Activated T-helper 17 cell treated with anti-CD3 and anti-CD28 coated beads, Interleukin-2, amount 50 U/mL, for 72 hours (primary cell): ENCODE measurements around the gene MN1. TPM values are rescaled to one million over a fixed set of nuclear protein-coding genes. Genes with fewer than 3 reads are reported as not detected.

Source experiments
- ATAC-seq: fragments of 150-1000 bp; cut with Tn5 transposase; replicated peaks from 2 replicates; pipeline ENCODE4 v1.10.0; 2021; ENCODE audit warnings: mild to moderate bottlenecking, moderate library complexity
- H3K27ac Mint-ChIP-seq: one replicate; pipeline ENCODE4 v1.8.0; 2022; ENCODE audit warnings: mixed read lengths
- H3K27me3 Mint-ChIP-seq: one replicate; pipeline ENCODE4 v1.8.0; 2022; ENCODE audit warnings: mixed read lengths
- H3K36me3 Mint-ChIP-seq: one replicate; pipeline ENCODE4 v1.8.0; 2022; ENCODE audit warnings: low read depth, mild to moderate bottlenecking, mixed read lengths
- H3K4me1 Mint-ChIP-seq: one replicate; pipeline ENCODE4 v1.8.0; 2022; ENCODE audit warnings: mixed read lengths
- H3K4me3 Mint-ChIP-seq: one replicate; pipeline ENCODE4 v1.8.0; 2022; ENCODE audit warnings: mild to moderate bottlenecking, mixed read lengths
- H3K9me3 Mint-ChIP-seq: one replicate; pipeline ENCODE4 v1.8.0; 2022; ENCODE audit warnings: mixed read lengths
- total RNA-seq, 2 donors: library from RNA; stranded (reverse); gene quantifications; one replicate each; pipeline ENCODE4 v1.2.3, GENCODE V29; 2022

The MN1 gene
- total RNA-seq, 2 donors from 2014 or later: 0.13 TPM

DNA sequence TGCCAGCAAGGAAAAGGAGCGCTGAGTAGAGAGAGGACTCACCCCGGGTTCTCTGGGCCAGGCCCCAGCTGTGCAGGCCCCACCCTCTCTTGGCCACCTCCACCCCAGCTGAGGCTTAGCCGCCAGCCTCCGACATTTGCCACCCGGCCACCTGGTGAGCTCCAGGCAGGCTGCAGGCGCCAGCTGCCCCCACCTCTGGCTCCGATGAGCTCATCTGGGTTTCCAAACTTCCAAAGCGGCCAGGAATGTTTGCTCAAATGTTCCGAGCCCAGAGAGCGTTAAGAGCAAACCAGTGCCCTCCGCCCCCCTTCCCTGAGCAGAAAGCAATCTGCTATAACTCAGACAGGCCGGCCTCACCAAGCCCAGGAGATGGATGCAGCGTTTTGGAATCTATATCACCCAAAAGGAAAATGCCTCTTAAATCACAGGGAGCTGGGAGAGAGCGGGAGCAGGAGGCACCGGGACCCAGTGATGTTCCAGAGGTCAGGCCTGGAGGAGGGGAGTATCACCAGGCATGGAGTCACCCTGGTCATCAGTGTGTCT is 9.1 kb upstream of the MN1 start:
- Mint-ChIP-seq H3K9me3 (no peaks in the 10 kb centered on the region), H3K27ac (no peak overlapping the region), H3K4me3 (no peak overlapping the region), H3K36me3 (no peaks in the 10 kb centered on the region), H3K4me1 (no peaks in the 10 kb centered on the region), H3K27me3 (peaks cover 9% of the 10 kb centered on the region)
- ATAC-seq: no peak

DNA sequence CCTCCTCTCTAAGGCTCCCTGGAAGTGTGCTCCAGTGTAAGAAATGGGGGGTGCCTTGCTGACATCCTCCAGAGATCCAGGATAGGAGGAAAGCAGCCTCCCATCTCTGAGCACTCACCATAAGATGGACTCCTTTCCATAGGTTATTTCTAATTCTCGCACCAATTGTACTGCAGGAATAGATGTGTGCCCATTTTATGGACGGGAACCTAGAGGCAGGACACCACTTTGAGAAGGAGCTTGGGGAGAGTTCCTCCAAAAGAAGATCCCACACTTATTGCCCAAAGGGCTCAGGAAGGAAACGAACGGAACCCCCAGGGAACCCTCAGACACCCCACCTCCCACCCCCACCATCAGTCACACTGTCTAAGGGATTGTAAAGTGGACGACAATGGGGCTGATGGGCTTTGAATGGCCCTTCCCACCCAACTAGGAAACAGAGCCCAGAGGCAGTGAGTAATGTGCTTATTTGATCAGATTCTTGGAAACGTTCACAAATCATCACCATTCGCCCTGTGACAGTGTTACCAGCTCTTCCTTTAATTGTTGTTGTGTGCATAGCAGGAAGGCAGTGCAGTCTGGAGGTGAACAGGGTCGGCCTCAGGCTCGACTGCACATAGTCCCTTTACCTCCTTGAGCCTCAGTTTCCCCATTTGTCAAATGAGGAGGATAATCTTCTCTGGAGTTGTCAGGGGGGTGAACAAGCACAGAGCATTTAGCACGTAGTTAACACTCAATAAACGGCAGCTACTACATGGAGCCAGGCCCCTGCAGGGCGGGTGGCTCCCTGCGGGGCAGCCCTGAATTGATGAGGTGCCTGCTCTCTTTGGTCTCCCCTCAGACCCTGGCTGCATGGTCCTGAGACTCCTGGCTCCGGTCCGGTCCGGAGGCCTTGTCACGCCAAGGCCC is 8.4 kb upstream of the MN1 start:
- H3K27ac Mint-ChIP-seq: no peak overlapping the region
- no peaks in the 10 kb centered on the region for H3K4me1 Mint-ChIP-seq
- H3K27me3 Mint-ChIP-seq: peaks cover 17% of the 10 kb centered on the region
- H3K9me3 Mint-ChIP-seq: no peaks in the 10 kb centered on the region
- H3K4me3 Mint-ChIP-seq: no peak overlapping the region
- ATAC-seq: no peak
- no peaks in the 10 kb centered on the region for H3K36me3 Mint-ChIP-seq

- ATAC-seq: no peak
- H3K4me3 Mint-ChIP-seq: no peak overlapping the region
- no peaks in the 10 kb centered on the region for H3K9me3 Mint-ChIP-seq
- no peaks in the 10 kb centered on the region for H3K36me3 Mint-ChIP-seq
- H3K4me1 Mint-ChIP-seq: no peaks in the 10 kb centered on the region
- H3K27ac Mint-ChIP-seq: no peak overlapping the region
- H3K27me3 Mint-ChIP-seq: peaks cover 20% of the 10 kb centered on the region
These were observed 7.7 kb upstream of the MN1 start for GRCh38 chr22:27809226-27809603.

DNA sequence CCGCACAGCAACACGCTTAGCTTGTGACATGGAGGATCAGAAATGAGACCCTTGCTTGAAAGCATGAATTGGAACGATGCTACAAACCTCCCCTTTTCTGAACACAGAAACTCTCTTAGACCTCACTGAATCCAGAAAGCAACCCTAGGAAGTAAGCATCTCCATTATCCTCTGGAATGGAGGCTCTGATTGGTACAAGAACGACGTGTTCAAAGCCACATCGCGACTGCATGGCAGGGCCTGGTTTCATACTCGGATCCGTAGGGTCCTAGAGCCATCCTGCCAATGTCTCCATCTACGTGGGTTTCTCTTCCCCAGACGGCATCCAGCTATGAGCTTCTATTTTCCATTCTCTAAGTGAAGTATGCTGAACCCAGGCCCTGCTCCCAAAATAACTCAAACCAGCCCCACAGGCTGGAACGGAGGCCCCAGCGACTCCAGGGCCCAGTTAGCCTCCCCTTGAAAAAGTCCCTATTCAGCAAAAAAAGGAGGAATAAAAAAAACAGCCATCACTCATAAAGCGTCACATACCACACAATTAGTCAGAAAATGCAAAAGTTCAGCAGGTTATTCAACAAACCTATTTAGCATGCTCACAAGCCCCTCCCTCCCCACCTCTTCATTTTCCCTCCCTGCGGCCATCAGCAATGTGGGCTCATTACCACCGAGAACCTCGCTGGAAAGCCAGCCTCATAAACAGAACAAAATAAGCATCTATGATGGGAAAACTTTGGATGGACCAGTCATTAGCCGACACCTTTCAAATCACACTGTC is 7.1 kb upstream of the MN1 start:
- no peaks in the 10 kb centered on the region for H3K36me3 Mint-ChIP-seq
- no peaks in the 10 kb centered on the region for H3K4me1 Mint-ChIP-seq
- H3K27me3 Mint-ChIP-seq: peaks cover 20% of the 10 kb centered on the region
- H3K27ac Mint-ChIP-seq: no peak overlapping the region
- no peak for ATAC-seq
- H3K9me3 Mint-ChIP-seq: no peaks in the 10 kb centered on the region
- H3K4me3 Mint-ChIP-seq: no peak overlapping the region

DNA sequence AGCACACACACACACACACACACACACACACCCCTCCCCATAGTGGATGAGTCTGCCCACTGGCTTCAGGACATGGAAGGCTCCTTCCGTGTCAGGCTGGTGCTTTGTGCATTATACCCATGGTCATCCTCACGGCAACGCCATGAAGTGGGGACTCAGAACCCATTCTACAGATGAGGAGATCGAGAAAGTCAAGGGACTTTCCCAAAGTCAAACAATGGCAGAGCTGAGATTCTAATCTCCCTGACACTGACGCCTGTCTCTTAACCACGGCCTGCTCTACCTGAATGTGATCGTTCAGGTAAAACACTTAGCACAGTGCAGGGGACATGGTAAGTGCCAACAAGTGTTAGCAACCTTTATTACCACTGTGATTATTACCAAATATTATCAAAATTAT is 4.3 kb upstream of the MN1 start:
- H3K27me3 Mint-ChIP-seq: peaks cover 17% of the 10 kb centered on the region
- no peak overlapping the region for H3K4me3 Mint-ChIP-seq
- peaks cover 6% of the 10 kb centered on the region for H3K4me1 Mint-ChIP-seq
- no peak overlapping the region for H3K27ac Mint-ChIP-seq
- no peaks in the 10 kb centered on the region for H3K36me3 Mint-ChIP-seq
- ATAC-seq: no peak
- H3K9me3 Mint-ChIP-seq: no peaks in the 10 kb centered on the region

DNA sequence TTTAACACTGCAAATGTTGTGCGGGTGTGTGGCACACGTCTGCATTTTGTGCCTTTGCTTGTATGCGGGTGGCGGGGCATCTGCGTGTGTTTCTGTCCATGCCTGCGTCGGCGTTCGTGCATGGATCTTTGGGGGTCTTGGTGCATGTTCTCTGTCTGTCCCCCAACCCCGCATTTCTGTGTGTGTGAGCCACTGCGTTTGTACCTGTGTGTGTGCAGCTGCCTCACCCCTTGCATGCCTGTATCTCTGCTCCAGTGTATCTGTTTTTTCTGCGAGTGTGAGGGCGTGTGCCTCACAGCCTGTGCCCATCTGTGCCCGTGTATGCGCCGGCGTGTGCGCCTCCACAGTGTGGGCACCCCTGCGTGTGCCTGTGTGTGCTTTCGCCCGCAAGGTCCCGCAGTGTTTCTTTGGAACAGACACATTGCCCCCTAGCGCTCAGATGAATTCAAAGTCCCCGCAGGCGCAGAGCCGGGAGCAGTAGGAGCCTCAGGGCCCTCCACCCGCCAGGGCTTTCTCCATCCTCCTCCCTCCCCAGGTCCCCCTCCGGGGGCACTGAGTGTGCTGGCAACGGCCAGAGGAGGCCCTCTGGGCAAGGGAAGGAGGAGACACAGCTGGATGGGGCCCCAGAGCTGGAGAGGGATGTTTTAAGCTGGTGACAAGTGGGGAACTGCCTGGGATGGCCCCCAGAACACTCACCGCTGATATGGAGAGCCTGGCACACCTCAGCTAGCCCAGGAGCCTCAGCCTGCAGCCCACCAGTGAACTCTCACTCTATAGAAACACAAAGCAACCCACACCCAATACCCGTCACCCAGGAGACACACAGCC is 3.1 kb upstream of the MN1 start:
- Mint-ChIP-seq H3K27ac (no peak overlapping the region), H3K9me3 (no peaks in the 10 kb centered on the region), H3K4me1 (peaks cover 6% of the 10 kb centered on the region), H3K27me3 (peaks cover 17% of the 10 kb centered on the region), H3K36me3 (no peaks in the 10 kb centered on the region), H3K4me3 (no peak overlapping the region)
- ATAC-seq: peak; percentile 53

GRCh38 chr22:27803841-27804415 is 2.4 kb upstream of the MN1 start:
- peaks cover 6% of the 10 kb centered on the region for H3K4me1 Mint-ChIP-seq
- H3K4me3 Mint-ChIP-seq: no peak overlapping the region
- peaks cover 17% of the 10 kb centered on the region for H3K27me3 Mint-ChIP-seq
- no peak overlapping the region for H3K27ac Mint-ChIP-seq
- no peaks in the 10 kb centered on the region for H3K9me3 Mint-ChIP-seq
- no peak for ATAC-seq
- H3K36me3 Mint-ChIP-seq: no peaks in the 10 kb centered on the region

GRCh38 chr22:27802346-27803073 is 954 bp upstream of the MN1 start:
- Mint-ChIP-seq H3K9me3 (no peaks in the 10 kb centered on the region), H3K27ac (no peak overlapping the region), H3K4me3 (peak overlapping the region; percentile 70), H3K27me3 (peaks cover 17% of the 10 kb centered on the region), H3K4me1 (peaks cover 6% of the 10 kb centered on the region), H3K36me3 (no peaks in the 10 kb centered on the region)
- no peak for ATAC-seq

GRCh38 chr22:27801202-27801615 is 347 bp downstream of the MN1 start:
- no peaks in the 10 kb centered on the region for H3K36me3 Mint-ChIP-seq
- ATAC-seq: peak; percentile 34
- peaks cover 6% of the 10 kb centered on the region for H3K4me1 Mint-ChIP-seq
- H3K27me3 Mint-ChIP-seq: peaks cover 16% of the 10 kb centered on the region
- H3K9me3 Mint-ChIP-seq: no peaks in the 10 kb centered on the region
- no peak overlapping the region for H3K27ac Mint-ChIP-seq
- peak overlapping the region; percentile 70 for H3K4me3 Mint-ChIP-seq

DNA sequence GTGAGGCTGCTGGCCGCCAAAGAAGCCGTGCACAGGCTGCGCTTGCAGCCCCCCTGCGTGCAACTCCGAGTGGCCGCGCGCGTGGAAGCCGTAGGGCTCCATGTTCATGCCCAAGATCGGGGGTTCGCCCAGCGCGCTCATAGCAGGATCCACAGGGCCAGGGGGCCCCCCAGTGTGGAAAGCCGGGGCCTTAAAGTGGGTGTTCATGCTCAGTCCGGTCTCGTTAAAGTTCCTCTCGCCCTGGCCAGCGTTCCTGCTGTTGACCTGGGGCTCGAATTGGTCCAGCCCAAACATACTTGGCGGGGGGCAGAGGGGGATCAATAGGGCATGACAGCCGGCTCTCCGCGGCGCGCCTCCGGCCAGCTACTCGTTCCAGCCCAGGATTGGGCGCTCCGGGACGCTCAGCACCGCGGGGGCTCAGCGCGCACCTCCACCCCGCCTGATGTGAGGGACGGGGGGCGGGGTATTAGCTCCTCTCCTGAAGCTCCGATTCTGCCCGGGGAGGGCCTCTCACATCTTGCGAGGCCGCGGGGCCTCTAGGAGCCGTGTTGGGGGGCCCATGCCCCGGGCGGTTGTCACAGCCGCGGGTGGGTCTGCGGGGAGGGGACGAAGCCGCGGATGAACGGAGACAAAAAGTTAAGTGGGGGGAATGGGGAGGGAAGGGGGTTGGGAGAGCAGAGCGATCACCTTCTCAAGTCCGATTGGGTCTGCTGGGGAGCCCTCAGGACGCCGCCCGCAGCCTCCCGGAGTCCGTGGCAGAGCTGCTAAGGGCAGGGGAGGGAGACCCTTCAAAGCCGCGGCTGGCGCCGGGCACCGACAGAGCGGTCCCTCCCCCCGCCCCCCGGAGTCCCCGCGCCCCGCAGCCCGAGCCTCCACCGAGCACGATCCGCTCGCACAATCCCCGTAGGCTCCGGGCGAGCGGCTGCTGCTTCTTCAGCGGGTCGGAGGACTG is 1.0 kb downstream of the MN1 start:
- Mint-ChIP-seq H3K36me3 (no peaks in the 10 kb centered on the region), H3K9me3 (no peaks in the 10 kb centered on the region), H3K27ac (no peak overlapping the region), H3K4me3 (peak overlapping the region; percentile 70), H3K27me3 (peaks cover 9% of the 10 kb centered on the region), H3K4me1 (peaks cover 6% of the 10 kb centered on the region)
- ATAC-seq: peak; percentile 20

- H3K36me3 Mint-ChIP-seq: no peaks in the 10 kb centered on the region
- peaks cover 3% of the 10 kb centered on the region for H3K27me3 Mint-ChIP-seq
- no peak overlapping the region for H3K4me3 Mint-ChIP-seq
- no peak for ATAC-seq
- H3K27ac Mint-ChIP-seq: no peak overlapping the region
- H3K4me1 Mint-ChIP-seq: peaks cover 6% of the 10 kb centered on the region
- no peaks in the 10 kb centered on the region for H3K9me3 Mint-ChIP-seq
These were observed 1.7 kb downstream of the MN1 start for GRCh38 chr22:27799827-27800249.

- no peaks in the 10 kb centered on the region for H3K36me3 Mint-ChIP-seq
- H3K4me3 Mint-ChIP-seq: no peak overlapping the region
- no peak for ATAC-seq
- no peaks in the 10 kb centered on the region for H3K27me3 Mint-ChIP-seq
- no peak overlapping the region for H3K27ac Mint-ChIP-seq
- no peaks in the 10 kb centered on the region for H3K9me3 Mint-ChIP-seq
- H3K4me1 Mint-ChIP-seq: peaks cover 6% of the 10 kb centered on the region
These were observed 2.3 kb downstream of the MN1 start for GRCh38 chr22:27799015-27799826.
